ENCODE measurements around the gene UBE4B.
"Not testable (repeated sequence)": the region's sequence is repeated elsewhere in the genome, so short reads cannot be mapped to it uniquely, and the experiment has no call there.

UBE4B gene

GRCh38 chr1:10045480-10046355, 13.0 kb downstream of the UBE4B start:
- no peak for DNase-seq

GRCh38 chr1:10046356-10047085, 13.8 kb downstream of the UBE4B start:
- no peak for DNase-seq

DNA sequence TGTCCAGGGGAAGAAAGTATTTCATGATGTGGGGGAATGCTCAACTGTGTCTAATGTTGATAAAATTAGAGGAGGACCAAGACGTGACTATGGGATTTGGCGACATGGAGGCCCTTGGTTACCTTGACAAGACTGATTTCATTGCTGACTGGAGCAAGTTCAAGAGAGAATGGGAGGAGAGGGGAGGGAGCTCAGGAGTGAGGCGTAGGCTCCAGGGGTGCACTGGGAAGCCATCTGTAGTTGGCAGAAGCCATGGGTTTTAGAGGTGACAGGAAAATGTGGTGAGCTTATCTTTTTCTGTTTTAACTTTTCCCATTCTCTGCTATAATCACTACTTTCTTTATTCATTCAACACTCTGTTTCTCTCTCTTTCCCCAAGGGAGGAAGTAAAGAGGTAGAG, 15.8 kb downstream of the UBE4B start:
- no peak for DNase-seq

DNA sequence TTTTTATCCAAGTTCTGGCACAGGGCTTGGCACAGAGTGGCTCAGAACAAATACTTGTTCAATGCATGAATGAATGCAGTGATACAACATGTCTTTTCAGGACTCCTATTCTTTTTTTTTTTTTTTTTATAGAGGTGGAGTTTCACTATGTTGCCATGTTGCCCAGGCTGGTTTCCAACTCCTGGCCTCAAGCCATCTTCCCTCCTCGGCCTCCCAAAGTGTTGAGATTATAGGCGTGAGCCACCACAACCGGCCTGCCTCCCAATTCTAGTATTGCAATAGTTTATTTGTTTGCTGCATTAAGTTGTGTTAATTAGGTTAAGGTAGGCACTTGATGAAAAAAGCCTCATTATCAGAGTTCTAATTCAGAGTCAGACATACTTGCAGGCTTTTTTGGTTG, 17.9 kb downstream of the UBE4B start:
- DNase-seq: no peak

- no peak for DNase-seq
These were observed 18.9 kb downstream of the UBE4B start for GRCh38 chr1:10051656-10052055.

- DNase-seq: no peak
These were observed 19.6 kb downstream of the UBE4B start for GRCh38 chr1:10052347-10052746.

- no peak for DNase-seq
These were observed 21.7 kb downstream of the UBE4B start for GRCh38 chr1:10054465-10054864.

- DNase-seq: no peak
These were observed 23.8 kb downstream of the UBE4B start for GRCh38 chr1:10056599-10056987.

DNA sequence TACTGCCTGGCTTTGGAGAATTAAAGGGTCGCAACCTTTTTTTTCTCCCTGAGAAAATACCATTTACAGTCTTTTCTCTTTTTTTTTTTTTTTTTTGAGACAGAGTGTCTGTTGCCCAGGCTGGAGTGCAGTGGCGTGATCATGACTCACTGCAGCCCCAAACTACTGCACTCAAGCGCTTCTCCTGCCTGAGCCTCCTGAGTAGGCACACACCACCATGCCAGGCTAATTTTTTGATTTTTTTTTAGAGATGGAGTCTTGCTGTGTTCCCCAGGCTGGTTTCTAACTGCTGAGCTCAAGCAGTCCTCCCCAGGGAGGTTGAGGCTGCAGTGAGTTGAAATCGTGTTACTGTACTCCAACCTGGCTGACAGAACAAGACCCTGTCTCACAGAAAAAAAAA, 24.6 kb downstream of the UBE4B start:
- no peak for DNase-seq

DNA sequence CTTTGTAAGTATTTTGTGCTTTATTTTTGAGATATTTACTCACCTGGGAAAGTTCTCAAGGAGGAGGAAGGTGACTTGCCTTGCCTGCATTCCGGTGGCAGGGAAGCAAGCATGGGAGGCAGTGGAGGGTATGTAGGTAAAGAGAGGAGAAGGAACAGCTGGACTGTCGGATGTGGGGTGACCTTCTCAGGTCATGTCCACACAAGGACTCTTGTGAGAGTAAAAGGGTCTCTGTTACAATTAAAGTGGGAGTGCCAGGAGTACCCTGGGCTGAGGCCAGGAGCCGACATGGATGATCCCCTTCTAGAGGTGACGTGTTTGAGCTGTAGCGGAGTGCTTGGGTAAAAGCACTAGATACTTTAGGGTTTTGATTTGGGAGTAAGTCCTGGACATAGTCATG, 25.0 kb downstream of the UBE4B start:
- DNase-seq: no peak

DNA sequence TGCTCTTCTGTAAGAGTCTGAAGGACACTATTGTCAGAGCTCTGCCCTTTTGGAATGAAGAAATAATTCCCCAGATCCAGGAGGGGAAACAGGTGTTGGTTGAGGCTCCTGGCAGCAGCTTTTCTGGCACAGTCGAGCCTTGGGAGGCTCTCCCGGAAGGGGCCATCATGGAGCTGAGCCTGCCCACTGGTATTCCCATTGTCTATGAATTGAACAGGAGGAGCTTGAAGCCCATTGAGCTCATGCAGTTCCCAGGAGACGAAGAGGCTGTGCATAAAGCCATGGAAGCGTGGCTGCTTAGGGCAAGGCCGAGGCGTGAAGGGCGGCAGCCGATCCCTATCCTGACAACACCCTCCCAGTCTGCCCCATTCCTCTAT, 26.6 kb downstream of the UBE4B start:
- DNase-seq: no peak

GRCh38 chr1:10060311-10061100, 27.7 kb downstream of the UBE4B start:
- no peak for DNase-seq

DNA sequence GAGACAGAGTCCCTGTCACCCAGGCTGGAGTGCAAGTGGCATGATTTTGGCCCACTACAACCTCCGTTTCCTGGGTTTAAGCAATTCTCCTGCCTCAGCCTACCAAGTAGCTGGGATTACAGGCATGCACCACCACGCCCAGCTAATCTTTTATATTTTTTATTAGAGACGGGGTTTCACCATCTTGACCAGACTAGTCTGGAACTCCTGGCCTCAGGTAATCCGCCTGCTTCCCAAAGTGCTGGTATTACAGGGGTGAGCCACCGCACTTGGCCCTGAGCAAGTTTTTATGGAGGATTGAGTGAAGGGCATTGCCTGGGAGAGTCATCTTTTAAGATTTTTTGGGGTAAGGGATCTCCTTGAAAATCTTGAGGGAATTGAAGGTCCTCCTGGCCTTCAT, 28.5 kb downstream of the UBE4B start:
- no peak for DNase-seq

DNA sequence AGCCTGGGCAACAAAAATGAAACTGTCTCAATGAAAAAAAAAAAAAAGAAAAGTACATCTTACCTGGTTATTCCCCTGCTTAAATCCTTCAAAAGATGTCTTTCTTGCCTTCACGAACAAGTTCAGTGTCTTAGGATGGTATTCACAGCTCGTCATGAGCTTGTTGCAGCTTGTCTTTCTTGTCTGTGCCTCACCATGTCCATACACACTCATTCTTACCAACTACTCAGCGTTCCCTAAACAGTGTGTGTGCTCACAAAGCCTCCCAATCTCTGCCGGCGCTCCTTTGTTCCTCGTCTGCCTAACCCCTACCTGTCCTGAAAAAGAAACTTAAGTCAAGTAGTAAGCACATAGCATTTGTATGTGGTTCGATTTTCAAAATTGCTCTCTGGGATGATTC, 31.1 kb downstream of the UBE4B start:
- no peak for DNase-seq

DNA sequence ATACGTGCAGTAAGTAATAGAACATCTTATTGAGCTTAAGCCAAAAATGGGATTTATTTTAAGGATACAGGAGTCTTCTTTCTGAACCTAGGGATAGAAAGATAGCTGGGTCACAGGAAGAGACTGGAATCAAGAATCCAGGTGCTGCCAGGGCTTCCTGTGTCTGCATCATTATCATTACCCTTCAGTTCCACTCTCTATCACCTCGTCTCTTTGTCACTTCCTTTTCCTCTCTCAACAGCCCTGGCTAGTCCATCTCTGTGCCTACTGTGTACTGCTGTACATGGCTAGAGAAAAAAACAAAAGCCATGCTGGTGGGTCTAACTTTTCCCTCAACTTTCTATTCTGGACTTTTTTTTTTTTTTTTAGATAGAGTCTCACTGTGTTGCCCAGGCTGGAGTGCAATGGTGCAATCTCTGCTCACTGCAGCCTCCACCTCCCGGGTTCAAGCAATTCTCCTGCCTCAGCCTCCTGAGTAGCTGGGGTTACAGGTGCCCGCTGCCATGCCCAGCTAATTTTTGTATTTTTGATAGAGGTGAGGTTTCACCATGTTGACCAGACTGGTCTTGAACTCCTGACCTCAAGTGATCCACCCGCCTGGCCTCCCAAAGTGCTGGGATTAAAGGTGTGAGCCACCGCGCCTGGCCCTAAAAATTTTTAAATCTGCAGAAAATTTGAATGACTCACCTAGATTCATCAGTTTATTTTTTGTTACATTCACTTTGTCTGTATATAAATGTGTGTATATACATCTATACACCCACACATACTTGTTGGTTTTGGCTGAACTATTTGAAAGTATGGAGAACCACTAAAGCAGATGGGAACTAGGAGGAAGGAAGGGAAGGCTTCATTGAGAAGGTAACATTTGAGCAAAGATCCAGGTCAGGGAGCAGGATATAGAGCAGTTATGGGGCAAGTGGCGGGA, 31.9 kb downstream of the UBE4B start:
- no peak for DNase-seq

GRCh38 chr1:10065344-10065685, 32.6 kb downstream of the UBE4B start:
- DNase-seq: no peak

DNA sequence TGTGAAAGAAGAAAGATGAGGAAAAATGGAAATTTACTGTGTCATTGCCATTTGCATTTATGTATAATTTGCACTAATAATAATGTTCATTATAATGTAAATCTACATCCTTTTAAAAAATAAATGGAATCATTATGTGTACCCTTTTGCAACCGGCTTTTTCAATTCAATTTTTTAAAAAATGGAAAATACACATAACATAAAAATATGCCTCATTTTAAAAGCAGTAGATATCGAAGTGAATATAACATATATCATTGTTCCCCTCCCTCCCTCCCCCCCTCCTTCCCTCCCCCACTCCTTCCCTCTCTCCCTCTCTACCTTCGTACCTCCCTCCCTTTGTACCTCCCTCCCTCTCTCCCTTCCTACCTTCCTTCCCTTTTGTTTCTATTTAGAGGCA, 33.0 kb downstream of the UBE4B start:
- no peak for DNase-seq

- DNase-seq: no peak
These were observed 36.0 kb downstream of the UBE4B start for GRCh38 chr1:10068605-10069294.

DNA sequence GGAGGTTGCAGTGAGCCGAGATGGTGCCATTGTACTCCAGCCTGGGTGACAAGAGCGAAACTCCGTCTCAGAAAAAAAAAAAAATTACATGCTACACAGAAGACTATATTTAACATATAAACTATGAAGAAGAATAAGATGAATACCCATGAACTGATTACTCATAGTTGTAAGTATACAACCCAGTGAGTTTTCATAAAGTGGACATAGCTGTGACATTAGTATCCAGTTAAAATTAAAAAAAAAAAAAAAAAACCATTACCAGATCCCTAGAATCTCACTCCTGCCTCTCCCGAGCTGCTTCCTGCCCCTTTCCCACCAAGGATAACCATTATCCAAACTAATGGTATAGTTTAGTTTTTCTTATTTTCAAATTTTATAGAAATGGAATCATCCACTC, 37.4 kb downstream of the UBE4B start:
- DNase-seq: no peak

- DNase-seq: no peak
These were observed 38.9 kb downstream of the UBE4B start for GRCh38 chr1:10071640-10072039.

GRCh38 chr1:10073371-10073770, 40.6 kb downstream of the UBE4B start:
- not testable (repeated sequence) for DNase-seq
